G401.6 (cell line): ENCODE measurements around the gene ABTB2.

ENCODE experiments used
- FAIRE-seq: peaks from 2 replicates; lab custom pipeline; 2012; peaks lifted over from hg19 to GRCh38; lab: Jason Lieb, UNC

Gene ABTB2

GRCh38 chr11:34146866-34147265 lies 210.9 kb downstream of the ABTB2 start:
- FAIRE-seq: no peak

- no peak for FAIRE-seq
Measured at GRCh38 chr11:34146411-34146810, 211.4 kb downstream of the ABTB2 start.

GRCh38 chr11:34145847-34146381 lies 211.9 kb downstream of the ABTB2 start:
- no peak for FAIRE-seq

GRCh38 chr11:34145073-34145472 lies 212.7 kb downstream of the ABTB2 start:
- FAIRE-seq: no peak

- FAIRE-seq: no peak
Measured at GRCh38 chr11:34143048-34143447, 214.8 kb downstream of the ABTB2 start.

- FAIRE-seq: no peak
Measured at GRCh38 chr11:34140149-34140548, 217.7 kb downstream of the ABTB2 start.

- no peak for FAIRE-seq
Measured at GRCh38 chr11:34139346-34139745, 218.5 kb downstream of the ABTB2 start.

GRCh38 chr11:34136420-34136819 lies 221.4 kb downstream of the ABTB2 start:
- no peak for FAIRE-seq

- FAIRE-seq: no peak
Measured at GRCh38 chr11:34135439-34135838, 222.4 kb downstream of the ABTB2 start.

GRCh38 chr11:34134765-34135164 lies 223.0 kb downstream of the ABTB2 start:
- no peak for FAIRE-seq

GRCh38 chr11:34132261-34132965 lies 225.4 kb downstream of the ABTB2 start:
- FAIRE-seq: no peak

- no peak for FAIRE-seq
Measured at GRCh38 chr11:34128824-34129223, 229.0 kb downstream of the ABTB2 start.

GRCh38 chr11:34126959-34127848 lies 230.6 kb downstream of the ABTB2 start:
- no peak for FAIRE-seq

- no peak for FAIRE-seq
Measured at GRCh38 chr11:34124885-34125668, 232.7 kb downstream of the ABTB2 start.

- no peak for FAIRE-seq
Measured at GRCh38 chr11:34120651-34121050, 237.2 kb downstream of the ABTB2 start.

GRCh38 chr11:34114471-34114870 lies 243.3 kb downstream of the ABTB2 start:
- no peak for FAIRE-seq

- FAIRE-seq: no peak
Measured at GRCh38 chr11:34114014-34114413, 243.8 kb downstream of the ABTB2 start.

- FAIRE-seq: no peak
Measured at GRCh38 chr11:34111722-34112270, 246.0 kb downstream of the ABTB2 start.

GRCh38 chr11:34105957-34106504 lies 251.8 kb downstream of the ABTB2 start:
- FAIRE-seq: no peak

GRCh38 chr11:34105079-34105956 lies 252.5 kb downstream of the ABTB2 start, which contains the start of gene NAT10:
Gene NAT10 (plus strand): TSS chr11:34105629. CDS start chr11:34108226, 2,597 bp downstream.
- peak; percentile 96 for FAIRE-seq

GRCh38 chr11:34104680-34105078 lies 253.1 kb downstream of the ABTB2 start:
- FAIRE-seq: no peak
